Measurements from ENCODE around the gene FIP1L1.

DNA sequence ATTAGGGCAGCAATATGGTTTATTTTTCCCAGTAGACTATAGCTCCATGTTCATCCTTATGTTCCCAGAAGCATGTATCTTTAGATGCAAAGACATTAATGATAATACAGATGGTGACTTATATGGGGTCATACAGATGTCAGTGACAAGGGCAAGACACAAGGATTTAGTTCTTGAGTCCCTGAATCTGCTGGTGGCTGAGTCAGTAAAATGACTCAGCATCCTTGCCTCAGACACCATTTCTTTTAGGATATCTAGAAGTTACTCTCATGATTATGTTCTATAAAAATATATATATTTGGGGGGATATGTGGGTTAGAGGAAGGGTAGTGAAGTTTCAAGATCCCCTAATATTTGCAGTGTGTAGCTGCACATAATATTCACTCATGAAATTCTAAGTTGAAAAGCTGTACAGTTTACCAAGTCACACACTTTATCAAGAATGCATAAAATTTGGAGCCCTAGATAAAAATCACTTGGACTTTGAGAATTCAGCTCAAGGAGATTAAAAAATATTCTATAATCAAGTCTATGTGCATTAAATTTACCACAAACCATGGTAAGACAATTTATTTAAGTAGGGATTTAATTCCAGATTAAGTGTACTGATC lies 111.9 kb downstream of the FIP1L1 start:
- TF ChIP-seq, protein P1, sequence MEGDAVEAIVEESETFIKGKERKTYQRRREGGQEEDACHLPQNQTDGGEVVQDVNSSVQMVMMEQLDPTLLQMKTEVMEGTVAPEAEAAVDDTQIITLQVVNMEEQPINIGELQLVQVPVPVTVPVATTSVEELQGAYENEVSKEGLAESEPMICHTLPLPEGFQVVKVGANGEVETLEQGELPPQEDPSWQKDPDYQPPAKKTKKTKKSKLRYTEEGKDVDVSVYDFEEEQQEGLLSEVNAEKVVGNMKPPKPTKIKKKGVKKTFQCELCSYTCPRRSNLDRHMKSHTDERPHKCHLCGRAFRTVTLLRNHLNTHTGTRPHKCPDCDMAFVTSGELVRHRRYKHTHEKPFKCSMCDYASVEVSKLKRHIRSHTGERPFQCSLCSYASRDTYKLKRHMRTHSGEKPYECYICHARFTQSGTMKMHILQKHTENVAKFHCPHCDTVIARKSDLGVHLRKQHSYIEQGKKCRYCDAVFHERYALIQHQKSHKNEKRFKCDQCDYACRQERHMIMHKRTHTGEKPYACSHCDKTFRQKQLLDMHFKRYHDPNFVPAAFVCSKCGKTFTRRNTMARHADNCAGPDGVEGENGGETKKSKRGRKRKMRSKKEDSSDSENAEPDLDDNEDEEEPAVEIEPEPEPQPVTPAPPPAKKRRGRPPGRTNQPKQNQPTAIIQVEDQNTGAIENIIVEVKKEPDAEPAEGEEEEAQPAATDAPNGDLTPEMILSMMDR (IDR thresholded peaks at IDR 0.05) = no peak
- no peak for TF ChIP-seq KDM1A (IDR thresholded peaks at IDR 0.05; ENCODE audit: low read depth)
- TF ChIP-seq, protein P2, sequence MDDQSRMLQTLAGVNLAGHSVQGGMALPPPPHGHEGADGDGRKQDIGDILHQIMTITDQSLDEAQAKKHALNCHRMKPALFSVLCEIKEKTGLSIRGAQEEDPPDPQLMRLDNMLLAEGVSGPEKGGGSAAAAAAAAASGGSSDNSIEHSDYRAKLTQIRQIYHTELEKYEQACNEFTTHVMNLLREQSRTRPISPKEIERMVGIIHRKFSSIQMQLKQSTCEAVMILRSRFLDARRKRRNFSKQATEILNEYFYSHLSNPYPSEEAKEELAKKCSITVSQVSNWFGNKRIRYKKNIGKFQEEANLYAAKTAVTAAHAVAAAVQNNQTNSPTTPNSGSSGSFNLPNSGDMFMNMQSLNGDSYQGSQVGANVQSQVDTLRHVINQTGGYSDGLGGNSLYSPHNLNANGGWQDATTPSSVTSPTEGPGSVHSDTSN (IDR thresholded peaks at IDR 0.05) = no peak
- TF ChIP-seq ZNF302 (CRISPR knock-in tag; IDR thresholded peaks at IDR 0.05) = no peak
- TF ChIP-seq EP300 (IDR thresholded peaks at IDR 0.05) = no peak
- TF ChIP-seq GATA3 (IDR thresholded peaks at IDR 0.05; ENCODE audit: borderline replicate concordance) = no peak
- no peak for TF ChIP-seq RCOR1 (IDR thresholded peaks at IDR 0.05; ENCODE audit: low read depth, low read length)
- TF ChIP-seq CHD4 (IDR thresholded peaks at IDR 0.05; ENCODE audit: borderline replicate concordance) = no peak
